ENCODE results near the gene ARVCF. TPM values are rescaled to one million over a fixed set of nuclear protein-coding genes. Genes with fewer than 3 reads are reported as not detected.
A peak's percentile ranks its signal among the peaks of the same experiment; 100 is the strongest.
"Not testable (repeated sequence)": the region's sequence is repeated elsewhere in the genome, so short reads cannot be mapped to it uniquely, and the experiment has no call there.

The ARVCF gene
- total RNA-seq, 8 experiments from 2014 or later = 9.5 to 49.9 (median 39.2) TPM

GRCh38 chr22:19935123-19935718 is 81.4 kb downstream of the ARVCF start:
- 71 to 100% (median 95%) methylated on average over 1 to 10 of the region's 11 CpGs; no CpG with 5 or more reads in 2 of the 10 experiments for WGBS, 10 experiments
- H3K4me3 ChIP-seq; H3K27ac ChIP-seq; H3K4me1 ChIP-seq (replicated peaks in 1 of 2); ATAC-seq (replicated peaks in 6 of 8); in situ Hi-C loops (cut with MboI; ENCODE audit: low pct_unique_long_range_greater_than_20kb in 2 of 9, low sequenced_read_pairs in 9 of 9, unreplicated experiment in 9 of 9): not testable (repeated sequence)

DNA sequence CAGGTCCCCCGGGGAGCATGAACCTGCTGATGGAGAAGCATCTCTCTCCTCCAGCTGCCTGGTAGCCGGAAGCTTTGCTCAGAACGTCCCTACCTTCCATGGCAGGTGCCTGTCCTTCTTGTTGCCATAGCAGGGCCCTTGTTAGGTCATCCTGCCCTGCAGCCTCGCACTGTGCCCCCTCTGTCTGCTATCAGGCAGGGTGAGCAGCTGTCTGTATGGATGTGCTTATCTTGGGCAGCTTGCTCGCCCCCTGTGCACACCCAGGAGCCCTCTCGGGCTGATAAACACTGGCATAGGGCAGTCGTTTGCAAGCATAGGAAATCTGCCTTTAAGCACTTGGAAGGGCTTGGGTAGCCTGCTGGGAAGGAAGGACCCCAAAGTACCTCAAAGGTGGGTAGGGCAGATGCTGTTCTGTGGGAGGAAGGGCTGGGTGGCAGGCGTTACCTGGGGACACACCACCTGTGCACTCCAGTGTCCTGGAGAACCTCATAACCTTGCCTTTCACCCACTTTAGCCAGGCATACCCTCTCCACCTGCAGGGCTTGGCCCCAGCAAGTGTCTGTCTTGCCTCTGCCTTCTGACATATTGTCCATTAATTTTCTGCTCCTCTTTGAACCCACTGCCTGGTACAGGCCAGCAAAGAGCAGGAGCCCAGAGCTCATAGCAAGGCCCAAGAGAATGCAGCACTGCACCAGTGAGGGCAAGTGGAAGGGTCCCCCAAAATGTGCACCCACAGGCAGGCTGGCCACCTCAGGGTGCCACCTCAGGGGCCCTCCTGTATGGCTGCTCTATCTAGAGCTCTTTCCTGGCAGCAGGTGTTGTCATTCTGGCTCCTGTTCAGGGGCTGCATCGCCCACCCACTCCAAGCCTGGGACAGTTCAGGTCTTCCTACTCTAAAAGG is 83.0 kb downstream of the ARVCF start:
- peak overlapping the region in 1 of 2 donors; percentile 33 for H3K27ac ChIP-seq
- no peak overlapping the region for H3K4me3 ChIP-seq
- peak in 1 of 8 experiments; percentile 24 for ATAC-seq (replicated peaks in 6 of 8)
- in situ Hi-C loops (cut with MboI; ENCODE audit: low pct_unique_long_range_greater_than_20kb in 2 of 9, low sequenced_read_pairs in 9 of 9, unreplicated experiment in 9 of 9) = no loop called here
- no peaks in the 10 kb centered on the region for H3K4me1 ChIP-seq (replicated peaks in 1 of 2)
- 42 to 90% (median 63%) methylated on average over 1 to 6 of the region's 9 CpGs; no CpG with 5 or more reads in 2 of the 10 experiments for WGBS, 10 experiments

DNA sequence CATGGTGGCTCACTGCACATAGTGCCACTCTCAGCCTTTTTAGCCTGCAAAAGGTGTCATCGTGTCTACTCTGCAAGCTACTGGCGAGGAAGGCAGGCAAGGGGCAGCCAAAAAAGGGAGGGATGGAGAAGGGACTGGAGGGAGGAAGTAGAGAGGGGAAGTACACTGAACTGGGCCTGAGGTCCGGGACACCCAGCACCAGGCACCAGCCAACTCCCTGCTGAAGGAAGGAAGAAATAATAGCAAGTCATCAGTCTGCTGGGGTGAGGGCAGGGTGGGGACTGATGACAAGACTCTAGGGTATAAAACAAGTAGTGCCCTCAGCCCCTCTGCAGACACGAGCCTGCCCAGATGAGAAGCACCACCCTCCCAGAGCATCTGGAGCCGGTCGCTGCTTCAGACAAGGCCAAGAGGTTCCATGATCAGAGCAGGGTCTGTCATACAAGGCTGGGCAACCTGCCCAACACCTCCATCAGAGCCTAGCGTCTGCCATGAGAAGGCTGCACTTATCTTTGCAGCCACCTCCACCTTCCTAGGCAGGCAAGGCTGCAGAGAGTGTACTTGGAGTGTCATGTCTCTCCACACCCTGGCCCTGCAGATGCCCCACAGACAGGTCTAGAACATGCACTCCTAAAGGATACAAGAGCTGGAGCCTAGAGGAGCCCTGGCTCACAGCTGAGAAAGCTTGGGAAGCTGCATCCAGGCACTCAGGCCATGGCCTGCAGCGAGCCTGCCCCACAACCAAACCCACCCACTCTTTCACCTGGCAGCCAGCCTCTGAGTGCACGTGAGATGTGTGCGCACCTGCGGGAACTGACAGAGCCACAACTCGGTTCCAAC is 84.0 kb downstream of the ARVCF start:
- no peak overlapping the region for H3K4me3 ChIP-seq
- peak in 1 of 8 experiments; percentile 38 for ATAC-seq (replicated peaks in 6 of 8)
- no peaks in the 10 kb centered on the region for H3K4me1 ChIP-seq (replicated peaks in 1 of 2)
- in situ Hi-C loops (cut with MboI; ENCODE audit: low pct_unique_long_range_greater_than_20kb in 2 of 9, low sequenced_read_pairs in 9 of 9, unreplicated experiment in 9 of 9) = no loop called here
- WGBS, 10 experiments = 25 to 72% (median 54%) methylated on average over 2 to 6 of the region's 12 CpGs; no CpG with 5 or more reads in 6 of the 10 experiments
- H3K27ac ChIP-seq = no peak overlapping the region

- 86 to 96% (median 91%) methylated on average over 4 to 5 of the region's 8 CpGs; no CpG with 5 or more reads in 6 of the 10 experiments for WGBS, 10 experiments
- in situ Hi-C loops (cut with MboI; ENCODE audit: low pct_unique_long_range_greater_than_20kb in 2 of 9, low sequenced_read_pairs in 9 of 9, unreplicated experiment in 9 of 9) = no loop called here
- no peaks in the 10 kb centered on the region for H3K4me1 ChIP-seq (replicated peaks in 1 of 2)
- ATAC-seq (replicated peaks in 6 of 8) = no peak
- H3K4me3 ChIP-seq = no peak overlapping the region
- H3K27ac ChIP-seq = no peak overlapping the region
Measured at GRCh38 chr22:19931514-19931913, 85.1 kb downstream of the ARVCF start.

- Histone ChIP-seq H3K27ac (no peak overlapping the region), H3K4me1 (replicated peaks in 1 of 2) (no peaks in the 10 kb centered on the region), H3K4me3 (no peak overlapping the region)
- 72 to 90% (median 79%) methylated on average over 3 to 14 of the region's 21 CpGs; no CpG with 5 or more reads in 3 of the 10 experiments for WGBS, 10 experiments
- ATAC-seq (replicated peaks in 6 of 8) = peak in 1 of 8 experiments; percentile 79
- in situ Hi-C loops (cut with MboI; ENCODE audit: low pct_unique_long_range_greater_than_20kb in 2 of 9, low sequenced_read_pairs in 9 of 9, unreplicated experiment in 9 of 9) = no loop called here
Measured at GRCh38 chr22:19930551-19931486, 85.8 kb downstream of the ARVCF start.

- WGBS, 10 experiments = 82 to 100% (median 90%) methylated on average over 1 to 16 of the region's 21 CpGs; no CpG with 5 or more reads in 4 of the 10 experiments
- no peak for ATAC-seq (replicated peaks in 6 of 8)
- H3K27ac ChIP-seq = no peak overlapping the region
- no peaks in the 10 kb centered on the region for H3K4me1 ChIP-seq (replicated peaks in 1 of 2)
- in situ Hi-C loops (cut with MboI; ENCODE audit: low pct_unique_long_range_greater_than_20kb in 2 of 9, low sequenced_read_pairs in 9 of 9, unreplicated experiment in 9 of 9) = no loop called here
- H3K4me3 ChIP-seq = no peak overlapping the region
Measured at GRCh38 chr22:19929586-19930550, 86.8 kb downstream of the ARVCF start.

- no peak for ATAC-seq (replicated peaks in 6 of 8)
- 0 to 90% (median 84%) methylated on average over 1 to 10 of the region's 11 CpGs; no CpG with 5 or more reads in 1 of the 10 experiments for WGBS, 10 experiments
- H3K4me3 ChIP-seq = no peak overlapping the region
- H3K27ac ChIP-seq = no peak overlapping the region
- no peaks in the 10 kb centered on the region for H3K4me1 ChIP-seq (replicated peaks in 1 of 2)
- in situ Hi-C loops (cut with MboI; ENCODE audit: low pct_unique_long_range_greater_than_20kb in 2 of 9, low sequenced_read_pairs in 9 of 9, unreplicated experiment in 9 of 9) = no loop called here
Measured at GRCh38 chr22:19928207-19928606, 88.4 kb downstream of the ARVCF start.

DNA sequence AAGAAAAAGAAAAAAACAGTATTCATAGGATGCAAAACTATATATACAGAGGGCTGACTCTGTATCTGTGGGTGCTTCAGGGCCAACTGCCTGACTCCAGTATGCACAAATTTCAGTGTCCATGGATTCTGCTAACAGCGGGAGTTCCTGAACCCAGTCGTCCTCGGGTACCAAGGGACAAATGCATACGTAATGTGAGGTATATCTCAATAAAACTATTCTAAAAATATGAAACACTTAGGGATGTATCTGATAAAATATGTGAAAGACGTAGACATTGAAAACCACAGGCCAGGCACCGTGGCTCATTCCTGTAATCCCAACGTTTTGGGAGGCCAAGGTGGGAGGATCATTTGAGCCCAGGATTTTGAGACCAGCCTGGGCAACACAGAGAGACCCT is 88.9 kb downstream of the ARVCF start:
- WGBS, 10 experiments = 75 to 100% (median 78%) methylated on average over 1 to 7 of the region's 7 CpGs
- no peak for ATAC-seq (replicated peaks in 6 of 8)
- in situ Hi-C loops (cut with MboI; ENCODE audit: low pct_unique_long_range_greater_than_20kb in 2 of 9, low sequenced_read_pairs in 9 of 9, unreplicated experiment in 9 of 9) = no loop called here
- Histone ChIP-seq H3K4me1 (replicated peaks in 1 of 2) (no peaks in the 10 kb centered on the region), H3K27ac (no peak overlapping the region), H3K4me3 (no peak overlapping the region)

DNA sequence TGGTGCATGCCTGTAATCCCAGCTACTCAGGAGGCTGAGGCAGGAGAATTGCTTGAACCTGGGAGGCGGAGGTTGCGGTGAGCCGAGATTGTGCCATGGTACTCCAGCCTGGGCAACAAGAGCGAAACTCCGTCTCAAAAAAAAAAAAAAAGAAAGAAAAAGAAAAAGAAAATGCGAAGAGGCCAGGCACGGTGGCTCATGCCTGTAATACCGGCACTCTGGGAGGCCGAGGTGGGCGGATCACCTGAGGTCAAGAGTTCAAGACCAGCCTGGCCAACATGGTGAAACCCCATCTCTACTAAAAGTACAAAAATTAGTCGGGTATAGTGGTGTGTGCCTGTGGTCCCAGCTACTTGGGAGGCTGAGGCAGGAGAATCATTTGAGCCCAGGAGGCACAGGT is 90.6 kb downstream of the ARVCF start:
- H3K4me1 ChIP-seq (replicated peaks in 1 of 2); in situ Hi-C loops (cut with MboI; ENCODE audit: low pct_unique_long_range_greater_than_20kb in 2 of 9, low sequenced_read_pairs in 9 of 9, unreplicated experiment in 9 of 9); H3K4me3 ChIP-seq; ATAC-seq (replicated peaks in 6 of 8); H3K27ac ChIP-seq: not testable (repeated sequence)
- WGBS, 10 experiments = 75 to 100% (median 88%) methylated on average over 1 to 5 of the region's 11 CpGs; no CpG with 5 or more reads in 5 of the 10 experiments

DNA sequence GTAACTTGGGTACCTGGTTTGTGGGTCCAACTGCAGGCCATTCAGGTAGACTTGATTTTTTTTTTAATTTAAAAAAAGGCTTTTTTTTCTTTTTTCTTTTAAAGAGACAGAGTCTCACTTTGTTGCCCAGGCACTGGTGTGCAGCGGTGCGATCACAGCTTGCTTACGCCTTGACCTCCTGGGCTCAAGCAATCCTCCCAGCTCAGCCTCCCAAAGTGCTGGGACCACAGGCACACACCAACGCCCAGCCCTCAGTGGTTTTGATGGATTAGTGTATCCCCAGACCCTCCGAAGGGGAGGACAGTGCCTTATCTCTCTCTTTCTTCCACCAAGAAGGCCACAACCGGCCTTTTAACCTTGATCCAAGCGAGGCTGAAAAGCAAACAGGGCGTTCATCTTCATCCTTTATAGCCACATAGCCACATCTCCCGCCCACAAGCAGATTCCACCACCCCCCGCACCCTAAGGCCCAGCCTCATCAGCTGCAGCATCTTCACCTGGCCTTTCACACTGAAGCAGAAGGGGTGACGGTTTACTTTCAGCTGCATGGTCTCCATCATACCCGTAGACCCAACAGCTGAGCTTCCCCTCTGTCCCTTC is 92.6 kb downstream of the ARVCF start:
- no peak for ATAC-seq (replicated peaks in 6 of 8)
- H3K4me3 ChIP-seq = no peak overlapping the region
- WGBS, 10 experiments = 38 to 100% (median 70%) methylated on average over 1 to 8 of the region's 12 CpGs; no CpG with 5 or more reads in 1 of the 10 experiments
- in situ Hi-C loops (cut with MboI; ENCODE audit: low pct_unique_long_range_greater_than_20kb in 2 of 9, low sequenced_read_pairs in 9 of 9, unreplicated experiment in 9 of 9) = loop anchor here in 1 of 9 experiments (25.0 kb wide), 1 partner anchor 212 kb away; the partner anchor contains the start of genes GP1BB and SEPTIN5
- no peaks in the 10 kb centered on the region for H3K4me1 ChIP-seq (replicated peaks in 1 of 2)
- H3K27ac ChIP-seq = no peak overlapping the region
